H1 (cell line): Measurements from ENCODE around the gene TMEM63C. TPM values are rescaled to one million over a fixed set of nuclear protein-coding genes. Genes with fewer than 3 reads are reported as not detected.

Source experiments
- CTCF ChIA-PET: fragments of 300-600 bp; sonication (Branson Sonifier 250); formaldehyde crosslinking; loops from one replicate; lab custom pipeline; 2021; ENCODE audit not compliant: partially characterized antibody; lab: Charles Lee
- POLR2A ChIA-PET: fragments of 300-600 bp; sonication (Branson Sonifier 250); formaldehyde crosslinking; loops from one replicate; lab custom pipeline; 2021; ENCODE audit warnings: inconsistent platforms; ENCODE audit not compliant: partially characterized antibody; lab: Charles Lee
- DNase-seq, 2 experiments: peaks; one replicate each; pipeline versions ENCODE4 v3.0.0 to v3.0.0-alpha.2; 2010 to 2022; ENCODE audit warnings: low spot score in 2 of 2, low read depth in 1 of 2, mixed read lengths in 1 of 2
- FAIRE-seq: peaks from 2 replicates; lab custom pipeline; 2011; peaks lifted over from hg19 to GRCh38; lab: Jason Lieb, UNC
- H2AFZ ChIP-seq: 2 replicates; pipeline ENCODE4 v1.8.1; 2012; ENCODE audit warnings: low read length, inconsistent platforms
- H2AK5ac ChIP-seq: 2 replicates; pipeline ENCODE4 v1.6.1; 2013; ENCODE audit warnings: low read depth, low read length
- H2BK120ac ChIP-seq: replicated peaks from 2 replicates; pipeline ENCODE3; 2013; ENCODE audit warnings: low read depth, low read length, inconsistent platforms
- H2BK12ac ChIP-seq: 2 replicates; pipeline ENCODE4 v1.6.1; 2013; ENCODE audit warnings: low read depth, low read length
- H2BK15ac ChIP-seq: 2 replicates; pipeline ENCODE4 v1.6.1; 2013; ENCODE audit warnings: low read length
- H2BK20ac ChIP-seq: 2 replicates; pipeline ENCODE4 v1.6.1; 2013; ENCODE audit warnings: low read length
- H2BK5ac ChIP-seq: 2 replicates; pipeline ENCODE4 v1.6.1; 2013; ENCODE audit warnings: low read depth, low read length
- H3K14ac ChIP-seq: 2 replicates; pipeline ENCODE4 v1.6.1; 2013; ENCODE audit warnings: inconsistent platforms; ENCODE audit not compliant: insufficient read length
- H3K18ac ChIP-seq: 2 replicates; pipeline ENCODE4 v1.6.1; 2013; ENCODE audit warnings: low read length; ENCODE audit errors: extremely low read depth
- H3K23ac ChIP-seq: 2 replicates; pipeline ENCODE4 v1.6.1; 2013; ENCODE audit warnings: inconsistent platforms; ENCODE audit not compliant: insufficient read length
- H3K23me2 ChIP-seq: 2 replicates; pipeline ENCODE4 v1.6.1; 2013; ENCODE audit warnings: low read depth, low read length
- H3K27ac ChIP-seq: 2 replicates; pipeline ENCODE4 v1.6.1; 2011; ENCODE audit warnings: low read depth, low read length, inconsistent platforms
- H3K27me3 ChIP-seq, 4 experiments: replicated peaks in 1 of 4; 1 replicate in 1 of 4; 2 replicates in 3 of 4; pipeline versions ENCODE4 v1.6.1 to v1.8.1; 2011 to 2013; ENCODE audit warnings: low read length in 3 of 4, mild to moderate bottlenecking in 3 of 4, inconsistent platforms in 2 of 4, mixed read lengths in 2 of 4, moderate library complexity in 1 of 4; ENCODE audit not compliant: control insufficient read depth in 3 of 4, insufficient read depth in 3 of 4; ENCODE audit errors: extremely low read depth in 1 of 4
- H3K36me3 ChIP-seq, 4 experiments: 2 replicates each; pipeline versions ENCODE4 v1.6.1 to v1.8.1; 2011 to 2013; ENCODE audit warnings: mild to moderate bottlenecking in 4 of 4, low read length in 3 of 4, moderate library complexity in 2 of 4, control low read depth in 1 of 4, inconsistent platforms in 1 of 4; ENCODE audit not compliant: insufficient read depth in 4 of 4, control insufficient read depth in 2 of 4
- H3K4ac ChIP-seq: replicated peaks from 2 replicates; pipeline ENCODE3; 2013; ENCODE audit warnings: low read length, low read depth, mixed read lengths, inconsistent platforms; ENCODE audit not compliant: insufficient read length
- H3K4me1 ChIP-seq, 4 experiments: replicated peaks in 1 of 4; 1 replicate in 1 of 4; 2 replicates in 3 of 4; pipeline versions ENCODE4 v1.6.1 to v1.8.1; 2011 to 2013; ENCODE audit warnings: low read length in 3 of 4, inconsistent platforms in 2 of 4, mixed read lengths in 1 of 4; ENCODE audit not compliant: insufficient read depth in 4 of 4, control insufficient read depth in 3 of 4
- H3K4me2 ChIP-seq, 2 experiments: 2 replicates each; pipeline versions ENCODE4 v1.6.1 to v1.8.1; 2011 to 2013; ENCODE audit warnings: low read depth in 2 of 2, low read length in 2 of 2, control low read depth in 1 of 2, inconsistent platforms in 1 of 2, mild to moderate bottlenecking in 1 of 2; ENCODE audit not compliant: insufficient read depth in 1 of 2
- H3K4me3 ChIP-seq, 4 experiments: fragments of 200-600, 300-600 bp in 1 of 4; sonication (generic), shearing (Covaris generic), sonication (Bioruptor Twin) in 1 of 4; 2 replicates each; pipeline versions ENCODE4 v1.5.1 to v1.8.1; 2011 to 2016; ENCODE audit warnings: low read length in 4 of 4, low read depth in 3 of 4, control low read depth in 2 of 4, inconsistent platforms in 2 of 4, mild to moderate bottlenecking in 2 of 4, mixed read lengths in 1 of 4, moderate library complexity in 1 of 4; ENCODE audit not compliant: insufficient read depth in 2 of 4; ENCODE audit errors: extremely low read depth in 1 of 4
- H3K56ac ChIP-seq: replicated peaks from 2 replicates; pipeline ENCODE3; 2013; ENCODE audit warnings: low read depth, mild to moderate bottlenecking, mixed read lengths, low read length, inconsistent platforms; ENCODE audit not compliant: insufficient read length
- H3K79me1 ChIP-seq: 2 replicates; pipeline ENCODE4 v1.6.1; 2013; ENCODE audit warnings: low read depth, low read length, control low read depth
- H3K79me2 ChIP-seq, 2 experiments: 2 replicates each; pipeline versions ENCODE4 v1.6.1 to v1.8.1; 2012 to 2013; ENCODE audit warnings: low read length in 2 of 2, mild to moderate bottlenecking in 2 of 2, inconsistent platforms in 1 of 2; ENCODE audit not compliant: insufficient read depth in 2 of 2, control insufficient read depth in 1 of 2
- H3K9ac ChIP-seq, 4 experiments: replicated peaks in 1 of 4; 1 replicate in 1 of 4; 2 replicates in 3 of 4; pipeline versions ENCODE4 v1.6.1 to v1.8.1; 2011 to 2013; ENCODE audit warnings: low read depth in 3 of 4, low read length in 3 of 4, control low read depth in 2 of 4, mild to moderate bottlenecking in 2 of 4, moderate library complexity in 2 of 4, inconsistent platforms in 1 of 4; ENCODE audit errors: extremely low read depth in 1 of 4
- H3K9me3 ChIP-seq, 2 experiments: 2 replicates each; pipeline versions ENCODE4 v1.6.1 to v1.8.1; 2012 to 2013; ENCODE audit warnings: mild to moderate bottlenecking in 2 of 2, moderate library complexity in 2 of 2, control low read depth in 1 of 2, inconsistent platforms in 1 of 2, low read depth in 1 of 2, low read length in 1 of 2, mixed read lengths in 1 of 2; ENCODE audit not compliant: insufficient read depth in 2 of 2
- H4K20me1 ChIP-seq, 2 experiments: replicated peaks in 1 of 2; 2 replicates each; pipeline versions ENCODE3 to v1.8.1; 2011 to 2013; ENCODE audit warnings: inconsistent platforms in 2 of 2, low read length in 2 of 2, mild to moderate bottlenecking in 1 of 2; ENCODE audit not compliant: insufficient read depth in 2 of 2, control insufficient read depth in 1 of 2
- H4K5ac ChIP-seq: 2 replicates; pipeline ENCODE4 v1.6.1; 2013; ENCODE audit warnings: low read length, low read depth, mixed read lengths, inconsistent platforms; ENCODE audit not compliant: insufficient read length
- H4K8ac ChIP-seq: 2 replicates; pipeline ENCODE4 v1.8.0; 2013; ENCODE audit warnings: mild to moderate bottlenecking, moderate library complexity, low read length, inconsistent platforms; ENCODE audit not compliant: insufficient read depth; ENCODE audit errors: extremely low read depth
- H4K91ac ChIP-seq: replicated peaks from 2 replicates; pipeline ENCODE3; 2013; ENCODE audit warnings: low read length, mixed read lengths, inconsistent platforms; ENCODE audit not compliant: insufficient read length
- CBX8 ChIP-seq: fragments of 300-800, 300-1000 bp; sonication (generic); IDR thresholded peaks from 2 replicates; pipeline ENCODE4 v1.7.1; 2016; ENCODE audit warnings: low read depth, low read length, borderline replicate concordance
- CEBPB ChIP-seq: IDR thresholded peaks from 2 replicates; pipeline ENCODE4 v1.6.1; 2012; ENCODE audit warnings: low read depth, low read length
- GABPA ChIP-seq: IDR thresholded peaks from 2 replicates; pipeline ENCODE4 v1.6.1; 2011; ENCODE audit warnings: mild to moderate bottlenecking, low read length, moderate library complexity, borderline replicate concordance; ENCODE audit not compliant: insufficient read depth
- HDAC2 ChIP-seq, 2 experiments: fragments of 300-600 bp in 1 of 2; sonication (generic) in 1 of 2; IDR thresholded peaks; 2 replicates each; pipeline ENCODE4 v1.6.1; 2011 to 2012; ENCODE audit warnings: low read depth in 2 of 2, low read length in 2 of 2, mild to moderate bottlenecking in 2 of 2, moderate library complexity in 2 of 2, borderline replicate concordance in 1 of 2, inconsistent platforms in 1 of 2
- KDM4A ChIP-seq: IDR thresholded peaks from one replicate; pipeline ENCODE4 v1.7.1; 2012; ENCODE audit warnings: low read depth, mild to moderate bottlenecking, moderate library complexity, low read length, inconsistent platforms; ENCODE audit not compliant: severe bottlenecking
- POLR2A ChIP-seq, 2 experiments: IDR thresholded peaks; 1 replicate in 1 of 2; 2 replicates in 1 of 2; pipeline ENCODE4 v1.6.1; 2011; ENCODE audit warnings: low read depth in 2 of 2, low read length in 2 of 2, mild to moderate bottlenecking in 2 of 2; ENCODE audit errors: control extremely low read depth in 1 of 2
- SIRT6 ChIP-seq: IDR thresholded peaks from one replicate; pipeline ENCODE4 v1.7.1; 2012; ENCODE audit warnings: low read length, inconsistent platforms
- SP1 ChIP-seq: IDR thresholded peaks from 2 replicates; pipeline ENCODE4 v1.6.1; 2011; ENCODE audit warnings: low read depth, low read length
- SP2 ChIP-seq: IDR thresholded peaks from 2 replicates; pipeline ENCODE4 v1.6.1; 2012; ENCODE audit warnings: mild to moderate bottlenecking, low read length, inconsistent platforms
- TEAD4 ChIP-seq: IDR thresholded peaks from 2 replicates; pipeline ENCODE4 v1.6.1; 2012; ENCODE audit warnings: low read depth, low read length, inconsistent platforms, mixed read lengths
- WGBS, 2 experiments: shearing (Covaris generic) in 1 of 2; methylation state at CpG; one replicate each; pipeline versions ENCODE4 v1.1.6 to v1.1.7; 2013 to 2015; ENCODE audit warnings: low lambda C conversion rate in 2 of 2, mixed read lengths in 2 of 2, inconsistent platforms in 1 of 2, low coverage in 1 of 2, missing lambda C conversion rate in 1 of 2; ENCODE audit not compliant: insufficient replicate concordance in 2 of 2, insufficient coverage in 1 of 2, insufficient read length in 1 of 2; ENCODE audit errors: extremely low coverage in 1 of 2, missing lambda C conversion rate in 1 of 2; 5-methylcytosine and 5-hydroxymethylcytosine counted together
- polyA plus RNA-seq, 7 experiments: library from polyadenylated mRNA; depleted of rRNA in 3 of 7; stranded (reverse) in 5 of 7; unstranded in 2 of 7; fragments of >200 nt in 5 of 7; fragments of 200-250 nt in 2 of 7; gene quantifications; 1 replicate in 5 of 7; 2 replicates in 1 of 7; 4 replicates in 1 of 7; pipeline versions ENCODE4 v1.2.1 to v1.2.3, GENCODE V29; 2011 to 2013; ENCODE audit warnings: missing spikeins in 2 of 7, mixed read lengths in 2 of 7
- total RNA-seq: library from RNA; stranded (reverse); fragmentation: NEBNext Ultra II Directional; extraction: Animal tissue kit (Norgen Biotek cat#: 25700); gene quantifications from 2 replicates; pipeline ENCODE4 v1.2.1, GENCODE V29; 2021

The TMEM63C gene
- total and polyA plus RNA-seq, 2 of the 8 experiments (the other 6 are each of a cell fraction or from before 2014, with no cell fraction given) = 3.0 to 7.6 TPM

- no peak for FAIRE-seq
- POLR2A ChIA-PET = interaction anchor here (1.1 to 1.8 kb wide), 2 partner anchors 19 to 68 kb away, joined by 4 to 6 read pairs; no protein-coding TSS in a partner anchor
- no peak overlapping the region for H2BK120ac ChIP-seq
- no peak overlapping the region for H3K4me2 ChIP-seq
- no peaks in the 10 kb centered on the region; a peak in 1 of 7 replicates for H3K27me3 ChIP-seq
- no peak overlapping the region for H3K4ac ChIP-seq
- no peak for DNase-seq
- H3K23ac ChIP-seq = no peak overlapping the region
- no peaks in the 10 kb centered on the region for H3K79me2 ChIP-seq
- no peak overlapping the region for H2AK5ac ChIP-seq
- no peak overlapping the region for H2BK20ac ChIP-seq
- 82% methylated on average over 5 of the region's 7 CpGs; no CpG with 5 or more reads in 1 of the 2 experiments for WGBS, 2 experiments
- no peak overlapping the region for H3K56ac ChIP-seq
- TF ChIP-seq GABPA (no peak), CBX8 (no peak), HDAC2 (IDR thresholded peaks at IDR 0.05; ENCODE audit: borderline replicate concordance in 1 of 2, low read depth in 2 of 2, low read length in 2 of 2) (no peak), SIRT6 (no peak), TEAD4 (no peak), KDM4A (no peak), CEBPB (no peak), SP2 (no peak), POLR2A (IDR thresholded peaks at IDR 0.05; ENCODE audit: control extremely low read depth in 1 of 2, low read depth in 2 of 2, low read length in 2 of 2) (no peak), SP1 (no peak)
- H2BK12ac ChIP-seq = no peak overlapping the region
- H3K14ac ChIP-seq = no peak overlapping the region
- no peak overlapping the region; the same call in 1 of the 2 replicates for H2BK15ac ChIP-seq
- no peak overlapping the region for H3K9ac ChIP-seq
- H3K18ac ChIP-seq = no peak overlapping the region
- peaks cover 4% of the 10 kb centered on the region for H3K23me2 ChIP-seq
- no peaks in the 10 kb centered on the region for H3K79me1 ChIP-seq
- no peak overlapping the region for H4K91ac ChIP-seq
- H3K36me3 ChIP-seq = no peaks in the 10 kb centered on the region
- H2AFZ ChIP-seq = no peak overlapping the region
- H3K4me1 ChIP-seq = peaks cover 4 to 30% (median 15%) of the 10 kb centered on the region in 4 experiments
- no peak overlapping the region for H3K4me3 ChIP-seq
- H4K8ac ChIP-seq = no peak overlapping the region
- H3K27ac ChIP-seq = no peak overlapping the region
- no peaks in the 10 kb centered on the region for H3K9me3 ChIP-seq
- peaks cover 0 to 2% of the 10 kb centered on the region in 2 experiments for H4K20me1 ChIP-seq
- H4K5ac ChIP-seq = no peak overlapping the region
- H2BK5ac ChIP-seq = no peak overlapping the region; the same call in 1 of the 2 replicates
- CTCF ChIA-PET = interaction anchor here (1.1 to 52.5 kb wide), 17 partner anchors 9 to 278 kb away, joined by 3 to 1490 read pairs (median 7); partner anchors contain the start of genes CIPC, TMEM63C and ZDHHC22
These were observed 27.2 kb upstream of the TMEM63C start for GRCh38 chr14:77154421-77154820.
